GM23248 (cell line): ENCODE measurements around the gene COQ7. TPM values are rescaled to one million over a fixed set of nuclear protein-coding genes. Genes with fewer than 3 reads are reported as not detected.
A peak's percentile ranks its signal among the peaks of the same experiment; 100 is the strongest.

ENCODE experiments used
- DNase-seq: peaks from one replicate; pipeline ENCODE4 v3.0.0-alpha.2; 2015
- H2AFZ ChIP-seq: fragments of 200-600 bp; sonication (generic); 2 replicates; pipeline ENCODE4 v1.6.1; 2016; ENCODE audit warnings: antibody characterized with exemption
- H3F3A ChIP-seq: fragments of 200-600 bp; sonication (generic); 2 replicates; pipeline ENCODE4 v1.6.1; 2016; ENCODE audit warnings: mild to moderate bottlenecking, antibody characterized with exemption, mixed run types; ENCODE audit not compliant: insufficient read depth
- H3K27ac ChIP-seq: fragments of 200-600 bp; sonication (generic); 2 replicates; pipeline ENCODE4 v1.5.1; 2016; ENCODE audit warnings: mild to moderate bottlenecking
- H3K27me3 ChIP-seq: fragments of 200-600 bp; sonication (generic); replicated peaks from 2 replicates; pipeline ENCODE4 v1.6.1; 2016; ENCODE audit warnings: mild to moderate bottlenecking; ENCODE audit not compliant: insufficient read depth
- H3K36me3 ChIP-seq: fragments of 200-600 bp; sonication (generic); 2 replicates; pipeline ENCODE4 v1.6.1; 2016; ENCODE audit warnings: low read depth, mild to moderate bottlenecking
- H3K4me1 ChIP-seq: fragments of 200-600 bp; sonication (generic); 2 replicates; pipeline ENCODE4 v1.6.1; 2016; ENCODE audit warnings: mild to moderate bottlenecking; ENCODE audit not compliant: insufficient read depth
- H3K4me2 ChIP-seq: fragments of 200-600 bp; sonication (generic); one replicate; pipeline ENCODE4 v1.6.1; 2016; ENCODE audit warnings: mild to moderate bottlenecking; ENCODE audit not compliant: unreplicated experiment
- H3K4me3 ChIP-seq: fragments of 200-600 bp; sonication (generic); 2 replicates; pipeline ENCODE4 v1.5.1; 2016; ENCODE audit warnings: mild to moderate bottlenecking
- H3K79me2 ChIP-seq: fragments of 200-600 bp; sonication (generic); 2 replicates; pipeline ENCODE4 v1.6.1; 2016; ENCODE audit warnings: mild to moderate bottlenecking; ENCODE audit not compliant: insufficient read depth
- H3K9ac ChIP-seq: fragments of 200-600 bp; sonication (generic); 2 replicates; pipeline ENCODE4 v1.6.1; 2016; ENCODE audit warnings: mild to moderate bottlenecking
- H3K9me2 ChIP-seq: fragments of 200-600 bp; sonication (generic); 2 replicates; pipeline ENCODE4 v1.6.1; 2016; ENCODE audit warnings: mixed run types, mild to moderate bottlenecking, moderate library complexity; ENCODE audit not compliant: insufficient read depth
- H3K9me3 ChIP-seq: fragments of 200-600 bp; sonication (generic); one replicate; pipeline ENCODE4 v1.6.1; 2017; ENCODE audit warnings: low read depth
- H4K20me1 ChIP-seq: fragments of 200-600 bp; sonication (generic); 2 replicates; pipeline ENCODE4 v1.6.0; 2016; ENCODE audit not compliant: insufficient read depth
- EZH2 ChIP-seq: fragments of 200-600 bp; sonication (generic); IDR thresholded peaks from 2 replicates; pipeline ENCODE4 v1.6.1; 2018; ENCODE audit warnings: antibody characterized with exemption, mild to moderate bottlenecking; ENCODE audit not compliant: insufficient read depth, poor library complexity, severe bottlenecking
- EZH2phosphoT487 ChIP-seq: fragments of 200-600 bp; sonication (generic); IDR thresholded peaks from 2 replicates; pipeline ENCODE4 v1.6.1; 2018; ENCODE audit warnings: antibody characterized with exemption, moderate library complexity, mild to moderate bottlenecking, low read depth; ENCODE audit not compliant: insufficient read depth
- WGBS, 2 experiments: methylation state at CpG; one replicate each; pipeline ENCODE4 v1.1.6; 2015 to 2017; ENCODE audit warnings: low lambda C conversion rate in 2 of 2, low coverage in 1 of 2; ENCODE audit errors: missing lambda C conversion rate in 2 of 2; 5-methylcytosine and 5-hydroxymethylcytosine counted together
- in situ Hi-C: fragments of 300-500 bp; cut with MboI; formaldehyde crosslinking; loops from 2 replicates; pipeline ENCODE4 v1.15.0; 2020
- polyA plus RNA-seq: library from polyadenylated mRNA; unstranded; fragments of >200 nt; fragmentation: Nextera tagmentation; extraction: Ambion mirVana; gene quantifications from 2 replicates; pipeline ENCODE4 v1.2.1, GENCODE V29; 2016
- total RNA-seq: library from RNA; depleted of rRNA; stranded (reverse); fragments of >200 nt; shearing (Covaris generic); gene quantifications from 2 replicates; pipeline ENCODE4 v1.2.3, GENCODE V29; 2014; rRNA removed

COQ7 gene
- total RNA-seq: 9.9 and 19.7 TPM in 2 replicates
- 9.6 and 9.8 TPM in 2 replicates for polyA plus RNA-seq

GRCh38 chr16:19067349-19068236, at the start of gene COQ7:
Gene COQ7, plus strand, starts transcription at chr16:19067614. Its CDS starts 51 bp downstream, at chr16:19067665.
- no peaks in the 10 kb centered on the region for H3K27me3 ChIP-seq
- H3K79me2 ChIP-seq: peaks cover 11% of the 10 kb centered on the region
- H3K9ac ChIP-seq: peak within 1 kb of the TSS; percentile 98
- H4K20me1 ChIP-seq: no peaks in the 10 kb centered on the region
- no peaks in the 10 kb centered on the region for H3K36me3 ChIP-seq
- H3K4me2 ChIP-seq: peak within 1 kb of the TSS; percentile 98
- H3F3A ChIP-seq: no peaks in the 10 kb centered on the region
- TF ChIP-seq EZH2: no peak
- TF ChIP-seq EZH2phosphoT487: no peak
- peaks cover 9% of the 10 kb centered on the region; the same call in 1 of the 2 replicates for H3K4me1 ChIP-seq
- in situ Hi-C loops: no loop called here
- DNase-seq: peak; percentile 100
- H3K9me2 ChIP-seq: no peaks in the 10 kb centered on the region
- H3K9me3 ChIP-seq: no peaks in the 10 kb centered on the region
- H2AFZ ChIP-seq: peak within 1 kb of the TSS; percentile 91
- H3K4me3 ChIP-seq: peak within 1 kb of the TSS; percentile 90
- H3K27ac ChIP-seq: peak within 1 kb of the TSS; percentile 99
- WGBS, 2 experiments: 1% methylated on average over 56 to 68 of the region's 68 CpGs

GRCh38 chr16:19020689-19021088, 46.7 kb upstream of the COQ7 start:
- H3K27me3 ChIP-seq: no peaks in the 10 kb centered on the region
- in situ Hi-C loops: no loop called here
- no peak overlapping the region for H2AFZ ChIP-seq
- 67 to 77% methylated on average over 4 of the region's 4 CpGs for WGBS, 2 experiments
- no peak overlapping the region for H3K27ac ChIP-seq
- no peaks in the 10 kb centered on the region for H3K9me2 ChIP-seq
- no peak for DNase-seq
- no peaks in the 10 kb centered on the region for H4K20me1 ChIP-seq
- no peaks in the 10 kb centered on the region for H3F3A ChIP-seq
- H3K36me3 ChIP-seq: no peaks in the 10 kb centered on the region
- H3K9ac ChIP-seq: no peak overlapping the region
- H3K4me3 ChIP-seq: no peak overlapping the region
- H3K9me3 ChIP-seq: no peaks in the 10 kb centered on the region
- TF ChIP-seq EZH2 (no peak), EZH2phosphoT487 (no peak)
- H3K4me1 ChIP-seq: no peaks in the 10 kb centered on the region; the same call in 1 of the 2 replicates
- H3K79me2 ChIP-seq: no peaks in the 10 kb centered on the region
- H3K4me2 ChIP-seq: no peak overlapping the region

GRCh38 chr16:19021747-19022146, 45.7 kb upstream of the COQ7 start:
- Histone ChIP-seq H3K4me2 (no peak overlapping the region), H3F3A (no peaks in the 10 kb centered on the region), H3K9me2 (no peaks in the 10 kb centered on the region), H3K4me3 (no peak overlapping the region), H2AFZ (no peak overlapping the region), H4K20me1 (no peaks in the 10 kb centered on the region), H3K27me3 (no peaks in the 10 kb centered on the region), H3K9me3 (no peaks in the 10 kb centered on the region), H3K27ac (no peak overlapping the region), H3K79me2 (no peaks in the 10 kb centered on the region), H3K36me3 (no peaks in the 10 kb centered on the region), H3K4me1 (no peaks in the 10 kb centered on the region; the same call in 1 of the 2 replicates), H3K9ac (no peak overlapping the region)
- TF ChIP-seq EZH2phosphoT487 (no peak), EZH2 (no peak)
- 60 to 70% methylated on average over 4 of the region's 4 CpGs for WGBS, 2 experiments
- in situ Hi-C loops: no loop called here
- no peak for DNase-seq

GRCh38 chr16:19027416-19027815, 40.0 kb upstream of the COQ7 start:
- H3F3A ChIP-seq: no peaks in the 10 kb centered on the region
- H3K27ac ChIP-seq: no peak overlapping the region
- no peaks in the 10 kb centered on the region for H3K4me1 ChIP-seq
- no peak overlapping the region for H3K9ac ChIP-seq
- H3K9me2 ChIP-seq: no peaks in the 10 kb centered on the region
- WGBS, 2 experiments: 32 to 36% methylated on average over 3 of the region's 3 CpGs
- DNase-seq: no peak
- H4K20me1 ChIP-seq: no peaks in the 10 kb centered on the region
- H3K4me2 ChIP-seq: no peak overlapping the region
- TF ChIP-seq EZH2phosphoT487 (no peak), EZH2 (no peak)
- in situ Hi-C loops: no loop called here
- H3K36me3 ChIP-seq: no peaks in the 10 kb centered on the region
- H3K79me2 ChIP-seq: no peaks in the 10 kb centered on the region
- H2AFZ ChIP-seq: no peak overlapping the region
- no peak overlapping the region for H3K4me3 ChIP-seq
- H3K27me3 ChIP-seq: no peaks in the 10 kb centered on the region
- no peaks in the 10 kb centered on the region for H3K9me3 ChIP-seq
